ENCODE measurements around the gene LENG9. TPM values are rescaled to one million over a fixed set of nuclear protein-coding genes. Genes with fewer than 3 reads are reported as not detected.

LENG9 gene
- total and polyA plus RNA-seq, 2 of the 13 experiments (the other 11 are each of a cell fraction or from before 2014, with no cell fraction given) = 0.75 to 2.9 TPM

GRCh38 chr19:54439174-54439851 lies 24.3 kb downstream of the LENG9 start (continued):
- TF ChIP-seq RBM39 (IDR thresholded peaks at IDR 0.05; ENCODE audit: low read depth, low read length, poor library complexity, severe bottlenecking) (peak; percentile 26), ZNF687 (CRISPR knock-in tag; IDR thresholded peaks at IDR 0.05) (peak; percentile 39), KDM2A (CRISPR knock-in tag; IDR thresholded peaks at IDR 0.05; ENCODE audit: borderline replicate concordance, low read depth) (peak; percentile 52; the same call in 1 of the 2 replicates), CTCF (CRISPR knock-in tag; IDR thresholded peaks at IDR 0.05) (peak; percentile 83), SALL1 (CRISPR knock-in tag; IDR thresholded peaks at IDR 0.05) (peak; percentile 25; the same call in 1 of the 2 replicates), ZBTB38 (CRISPR knock-in tag; IDR thresholded peaks at IDR 0.05) (peak; percentile 91), KLF15 (CRISPR knock-in tag; IDR thresholded peaks at IDR 0.05; ENCODE audit: borderline replicate concordance) (no peak), MEF2D (CRISPR knock-in tag; IDR thresholded peaks at IDR 0.05) (no peak), ZFP62 (CRISPR knock-in tag; IDR thresholded peaks at IDR 0.05) (no peak), SMC3 (IDR thresholded peaks at IDR 0.05; ENCODE audit: low read length) (peak; percentile 28; the same call in 1 of the 2 replicates), ZNF382 (CRISPR knock-in tag; IDR thresholded peaks at IDR 0.05; ENCODE audit: borderline replicate concordance) (no peak), STAG1 (CRISPR knock-in tag; IDR thresholded peaks at IDR 0.05) (peak; percentile 65)

Data from HepG2 (cell line).